Measurements from ENCODE around the gene PAK1.

PAK1 gene

DNA sequence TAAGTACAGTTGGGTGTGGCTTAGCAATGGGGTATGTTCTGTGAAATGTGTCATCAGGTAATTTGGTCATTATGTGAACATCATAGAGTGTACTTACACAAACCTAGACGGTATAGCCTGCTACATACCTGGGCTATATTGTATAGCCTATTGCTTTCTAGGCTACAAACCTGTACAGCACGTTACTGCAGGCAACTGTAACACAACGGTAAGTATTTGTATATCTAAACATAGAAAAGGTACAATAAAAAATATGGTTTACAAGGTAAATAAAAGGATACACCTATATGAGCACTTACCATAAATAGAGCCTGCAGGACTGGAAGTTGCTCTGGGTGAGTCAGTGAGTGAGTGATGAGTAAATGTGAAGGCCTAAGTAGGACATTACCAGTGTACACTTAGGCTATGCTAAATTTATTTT lies 99.3 kb downstream of the PAK1 start:
- no peaks in the 10 kb centered on the region for H3K79me2 ChIP-seq (ENCODE audit: insufficient read depth, low read length)
- no peaks in the 10 kb centered on the region for H3K27me3 ChIP-seq (ENCODE audit: low read length)
- no peak overlapping the region for H3K4me3 ChIP-seq (ENCODE audit: insufficient read depth, low read length, poor library complexity, severe bottlenecking)
- TF ChIP-seq, protein P1, sequence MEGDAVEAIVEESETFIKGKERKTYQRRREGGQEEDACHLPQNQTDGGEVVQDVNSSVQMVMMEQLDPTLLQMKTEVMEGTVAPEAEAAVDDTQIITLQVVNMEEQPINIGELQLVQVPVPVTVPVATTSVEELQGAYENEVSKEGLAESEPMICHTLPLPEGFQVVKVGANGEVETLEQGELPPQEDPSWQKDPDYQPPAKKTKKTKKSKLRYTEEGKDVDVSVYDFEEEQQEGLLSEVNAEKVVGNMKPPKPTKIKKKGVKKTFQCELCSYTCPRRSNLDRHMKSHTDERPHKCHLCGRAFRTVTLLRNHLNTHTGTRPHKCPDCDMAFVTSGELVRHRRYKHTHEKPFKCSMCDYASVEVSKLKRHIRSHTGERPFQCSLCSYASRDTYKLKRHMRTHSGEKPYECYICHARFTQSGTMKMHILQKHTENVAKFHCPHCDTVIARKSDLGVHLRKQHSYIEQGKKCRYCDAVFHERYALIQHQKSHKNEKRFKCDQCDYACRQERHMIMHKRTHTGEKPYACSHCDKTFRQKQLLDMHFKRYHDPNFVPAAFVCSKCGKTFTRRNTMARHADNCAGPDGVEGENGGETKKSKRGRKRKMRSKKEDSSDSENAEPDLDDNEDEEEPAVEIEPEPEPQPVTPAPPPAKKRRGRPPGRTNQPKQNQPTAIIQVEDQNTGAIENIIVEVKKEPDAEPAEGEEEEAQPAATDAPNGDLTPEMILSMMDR (IDR thresholded peaks at IDR 0.05; ENCODE audit: insufficient read depth, low read length, poor library complexity, severe bottlenecking) = no peak
- TF ChIP-seq EZH2phosphoT487 (conservative IDR thresholded peaks at IDR 0.05; ENCODE audit: low read length) = no peak
- H4K20me1 ChIP-seq (ENCODE audit: low read depth, low read length) = no peaks in the 10 kb centered on the region
- H3K4me2 ChIP-seq (ENCODE audit: low read depth, low read length, poor library complexity, severe bottlenecking) = no peak overlapping the region
- no peaks in the 10 kb centered on the region for H3K9me3 ChIP-seq (ENCODE audit: insufficient read depth, low read length)
- no peaks in the 10 kb centered on the region for H3K9me2 ChIP-seq (replicated peaks; ENCODE audit: insufficient read depth, low read length)
- H2AFZ ChIP-seq (ENCODE audit: low read depth, low read length, severe bottlenecking) = no peak overlapping the region
- H3K27ac ChIP-seq (ENCODE audit: low read depth, low read length) = no peak overlapping the region
- H3K36me3 ChIP-seq (ENCODE audit: low read length) = no peaks in the 10 kb centered on the region
- H3F3A ChIP-seq (ENCODE audit: insufficient read depth) = no peaks in the 10 kb centered on the region
- H3K9ac ChIP-seq (ENCODE audit: low read length) = no peak overlapping the region

DNA sequence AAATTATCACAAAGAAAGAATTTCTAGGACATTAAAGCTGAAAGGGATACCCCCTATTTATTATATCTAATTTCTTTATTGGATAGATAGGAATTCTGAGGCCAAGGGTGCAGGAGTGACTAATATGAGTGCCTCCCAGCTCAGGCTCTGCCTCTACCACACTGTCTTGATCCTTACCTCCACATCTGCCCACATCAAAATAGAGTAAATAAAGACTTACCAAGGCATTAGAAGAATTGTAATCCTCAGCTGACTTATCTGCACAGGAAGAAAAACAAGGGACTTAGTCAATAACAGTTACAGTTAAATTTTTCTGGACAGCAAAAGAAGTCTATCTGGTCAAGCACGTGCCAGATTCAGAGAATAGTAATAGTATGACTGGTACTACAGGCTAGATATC lies 99.8 kb downstream of the PAK1 start:
- H3K27me3 ChIP-seq (ENCODE audit: low read length) = no peaks in the 10 kb centered on the region
- no peak overlapping the region for H3K27ac ChIP-seq (ENCODE audit: low read depth, low read length)
- TF ChIP-seq, protein P1 (IDR thresholded peaks at IDR 0.05; ENCODE audit: insufficient read depth, low read length, poor library complexity, severe bottlenecking) = no peak
- TF ChIP-seq EZH2phosphoT487 (conservative IDR thresholded peaks at IDR 0.05; ENCODE audit: low read length) = no peak
- no peak overlapping the region for H2AFZ ChIP-seq (ENCODE audit: low read depth, low read length, severe bottlenecking)
- no peak overlapping the region for H3K4me2 ChIP-seq (ENCODE audit: low read depth, low read length, poor library complexity, severe bottlenecking)
- no peaks in the 10 kb centered on the region for H4K20me1 ChIP-seq (ENCODE audit: low read depth, low read length)
- H3K79me2 ChIP-seq (ENCODE audit: insufficient read depth, low read length) = no peaks in the 10 kb centered on the region
- no peak overlapping the region for H3K4me3 ChIP-seq (ENCODE audit: insufficient read depth, low read length, poor library complexity, severe bottlenecking)
- H3F3A ChIP-seq (ENCODE audit: insufficient read depth) = no peaks in the 10 kb centered on the region
- no peak overlapping the region for H3K9ac ChIP-seq (ENCODE audit: low read length)
- no peaks in the 10 kb centered on the region for H3K9me3 ChIP-seq (ENCODE audit: insufficient read depth, low read length)
- no peaks in the 10 kb centered on the region for H3K36me3 ChIP-seq (ENCODE audit: low read length)
- no peaks in the 10 kb centered on the region for H3K9me2 ChIP-seq (replicated peaks; ENCODE audit: insufficient read depth, low read length)

DNA sequence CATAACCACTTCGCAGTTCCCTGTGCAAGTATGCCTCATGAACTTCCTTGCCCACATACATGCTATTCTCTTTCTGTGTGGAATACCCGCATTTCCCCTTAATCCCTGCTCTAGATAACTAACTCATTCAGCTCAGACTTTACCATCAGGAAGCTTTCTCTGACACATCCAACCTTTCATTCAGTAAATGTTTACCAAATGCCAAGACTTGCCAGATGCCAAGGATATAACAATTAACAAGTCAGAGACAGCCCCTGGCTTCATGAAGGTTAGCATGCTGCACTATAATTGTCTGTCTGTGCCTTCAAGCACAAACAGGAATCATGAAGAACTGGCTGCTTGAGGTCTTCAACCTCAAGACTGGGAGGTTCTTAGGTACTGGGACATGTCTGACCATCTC lies 101.2 kb downstream of the PAK1 start:
- Histone ChIP-seq H3K9me3 (ENCODE audit: insufficient read depth, low read length) (no peaks in the 10 kb centered on the region), H2AFZ (ENCODE audit: low read depth, low read length, severe bottlenecking) (no peak overlapping the region), H3K27ac (ENCODE audit: low read depth, low read length) (no peak overlapping the region), H4K20me1 (ENCODE audit: low read depth, low read length) (no peaks in the 10 kb centered on the region), H3K27me3 (ENCODE audit: low read length) (no peaks in the 10 kb centered on the region), H3K9me2 (replicated peaks; ENCODE audit: insufficient read depth, low read length) (no peaks in the 10 kb centered on the region), H3K4me2 (ENCODE audit: low read depth, low read length, poor library complexity, severe bottlenecking) (no peak overlapping the region), H3K9ac (ENCODE audit: low read length) (no peak overlapping the region), H3K4me3 (ENCODE audit: insufficient read depth, low read length, poor library complexity, severe bottlenecking) (no peak overlapping the region), H3K36me3 (ENCODE audit: low read length) (no peaks in the 10 kb centered on the region), H3F3A (ENCODE audit: insufficient read depth) (no peaks in the 10 kb centered on the region), H3K79me2 (ENCODE audit: insufficient read depth, low read length) (no peaks in the 10 kb centered on the region)
- TF ChIP-seq EZH2phosphoT487 (conservative IDR thresholded peaks at IDR 0.05; ENCODE audit: low read length) = no peak
- TF ChIP-seq, protein P1 (IDR thresholded peaks at IDR 0.05; ENCODE audit: insufficient read depth, low read length, poor library complexity, severe bottlenecking) = no peak

Data from SU-DHL-6 (cell line).